Sciatic nerve (tissue), 2 donors: ENCODE results near the gene LRRN4. TPM values are rescaled to one million over a fixed set of nuclear protein-coding genes. Genes with fewer than 3 reads are reported as not detected.

ENCODE experiments used
- ATAC-seq: fragments of 200-7000 bp; cut with Tn5 transposase; one replicate; pipeline ENCODE4 v1.9.1; 2020; ENCODE audit warnings: mild to moderate bottlenecking, moderate library complexity
- DNase-seq: peaks from one replicate; pipeline ENCODE4 v3.0.0-alpha.2; 2020; ENCODE audit warnings: low spot score
- intact Hi-C: fragments of 100-400 bp; cut with DNase I; formaldehyde crosslinking; loops from one replicate; pipeline ENCODE4 v1.14.2; 2022
- total RNA-seq: library from RNA; stranded (reverse); fragmentation: NEBNext Ultra II Directional; extraction: Animal tissue kit (Norgen Biotek cat#: 25700); gene quantifications from one replicate; pipeline ENCODE4 v1.2.1, GENCODE V29; 2021
- donor health status: DM: no; HTN: no; CAD: no.
- donor health status: DM: no; HTN: no; CAD: no.

LRRN4 gene
- total RNA-seq, 1 donor from 2014 or later, result 0.36 TPM

DNA sequence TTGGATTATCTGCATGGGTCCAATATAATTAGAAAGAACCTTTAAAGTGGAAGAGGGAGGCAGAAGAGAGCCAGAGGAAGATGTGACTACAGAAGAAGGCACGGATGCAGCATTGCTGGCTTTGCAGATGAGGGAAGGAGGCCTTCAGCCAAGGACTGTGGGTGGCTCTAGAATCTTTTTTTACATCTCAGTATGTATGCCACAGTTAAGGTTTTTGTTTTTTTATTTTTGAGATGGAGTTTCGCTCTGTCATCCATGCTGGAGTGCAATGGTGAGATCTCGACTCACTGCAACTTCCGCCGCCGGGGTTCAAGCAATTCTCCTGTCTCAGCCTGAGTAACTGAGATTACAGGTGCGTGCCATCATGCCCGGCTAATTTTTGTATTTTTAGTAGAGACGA, 54.1 kb downstream of the LRRN4 start:
- DNase-seq (no peak), ATAC-seq (no peak)

DNA sequence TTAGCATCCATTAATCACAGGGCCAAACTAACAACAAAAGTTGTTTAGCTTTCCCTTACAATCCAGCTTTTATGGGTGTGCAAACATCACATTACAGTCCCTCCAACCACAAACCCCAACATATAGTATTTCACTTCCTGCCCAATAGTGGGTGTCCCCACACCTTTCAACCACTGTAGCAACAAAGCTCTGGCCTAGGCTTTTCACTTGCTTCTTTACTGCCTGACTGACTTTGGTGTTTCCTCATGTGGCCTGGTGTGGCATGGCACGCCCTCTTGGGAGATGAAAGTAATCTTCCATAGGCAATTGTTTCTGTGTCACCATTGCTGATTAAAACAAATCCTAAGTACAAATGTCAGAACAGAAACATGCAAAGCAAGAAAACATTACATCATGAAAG, 57.1 kb downstream of the LRRN4 start:
- no peak for ATAC-seq
- intact Hi-C loops, result no loop called here
- no peak for DNase-seq

More for the DNA sequence above, 54.1 kb downstream of the LRRN4 start:
- intact Hi-C loops, result no loop called here

DNA sequence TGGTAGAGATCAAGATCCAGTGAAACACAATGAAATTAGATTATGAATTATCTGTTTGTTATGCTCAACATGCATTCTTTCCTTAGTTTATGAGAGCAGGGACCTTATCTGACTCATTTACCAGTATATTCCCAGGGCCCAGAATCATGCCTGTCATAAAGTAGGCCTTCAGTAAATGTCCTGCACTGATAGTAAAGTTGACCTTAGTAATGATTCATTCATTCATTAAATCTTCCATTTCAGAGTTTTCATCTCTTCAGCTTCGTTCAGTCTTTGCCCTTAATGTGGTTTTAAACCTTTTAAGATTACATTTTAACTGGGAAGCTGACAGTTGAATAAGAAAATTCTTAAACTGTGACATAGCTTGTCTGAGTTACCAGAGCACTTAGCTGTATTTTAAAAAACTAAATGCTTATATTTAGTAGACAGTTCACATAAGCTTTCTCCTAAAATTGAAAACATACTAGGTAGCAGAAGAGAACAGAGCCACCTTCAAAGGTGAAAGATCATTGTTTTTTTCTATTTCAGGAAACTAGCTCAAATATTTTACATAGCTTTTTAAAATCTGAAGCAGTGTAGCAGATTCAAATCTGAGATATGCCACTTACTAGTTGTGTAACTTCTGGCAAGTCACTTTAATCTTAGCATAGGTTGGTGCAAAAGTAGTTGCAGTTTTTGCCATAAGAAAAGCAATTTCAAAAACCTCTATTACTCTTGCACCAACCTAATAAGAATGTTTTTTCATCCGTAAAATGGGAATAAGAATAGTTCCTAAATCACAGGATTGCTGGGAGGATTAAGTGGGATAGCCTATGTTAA, 62.0 kb downstream of the LRRN4 start:
- ATAC-seq (no peak), DNase-seq (no peak)
- intact Hi-C loops, result no loop called here

DNA sequence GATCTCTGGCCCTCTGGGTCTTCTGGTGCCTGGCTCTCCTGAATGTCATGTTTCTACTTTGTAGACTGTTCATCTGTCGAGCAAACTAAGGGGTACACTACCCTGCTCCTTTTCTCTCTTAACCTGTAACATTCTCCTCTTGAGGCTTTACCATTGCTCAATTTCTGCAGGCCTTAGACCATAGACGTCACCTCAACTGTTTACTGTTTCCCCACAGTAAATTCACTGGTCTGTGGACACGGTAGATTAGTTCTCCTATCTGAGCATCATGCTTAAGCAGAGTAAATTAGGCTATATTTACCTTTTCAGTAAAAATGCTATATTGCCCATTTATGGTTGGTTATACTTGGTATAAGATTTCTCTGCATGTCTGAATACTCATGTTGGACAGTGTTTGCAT, 62.9 kb downstream of the LRRN4 start:
- intact Hi-C loops, result no loop called here
- no peak for ATAC-seq
- no peak for DNase-seq

Other genes starting within 250 kb of the LRRN4 start
- gene CHGB, start 142.6 kb downstream of the LRRN4 start, total RNA-seq, result not detected
- 9.3 TPM for gene TRMT6, start 103.5 kb downstream of the LRRN4 start, total RNA-seq
- 3.7 TPM for gene MCM8, start 103.4 kb downstream of the LRRN4 start, total RNA-seq
- gene CRLS1, start 47.9 kb downstream of the LRRN4 start, total RNA-seq, result 27.1 TPM
- 3.5 TPM for gene FERMT1, start 69.0 kb upstream of the LRRN4 start, total RNA-seq